Measurements from ENCODE around the gene GNPDA2.
"Not testable (repeated sequence)": the region's sequence is repeated elsewhere in the genome, so short reads cannot be mapped to it uniquely, and the experiment has no call there.

GNPDA2 gene

GRCh38 chr4:44726038-44726871, at the start of gene GNPDA2:
GNPDA2 (minus strand) TSS chr4:44726556; CDS start chr4:44722207, 4,349 bp downstream.
- DNase-seq: peak; percentile 32

DNA sequence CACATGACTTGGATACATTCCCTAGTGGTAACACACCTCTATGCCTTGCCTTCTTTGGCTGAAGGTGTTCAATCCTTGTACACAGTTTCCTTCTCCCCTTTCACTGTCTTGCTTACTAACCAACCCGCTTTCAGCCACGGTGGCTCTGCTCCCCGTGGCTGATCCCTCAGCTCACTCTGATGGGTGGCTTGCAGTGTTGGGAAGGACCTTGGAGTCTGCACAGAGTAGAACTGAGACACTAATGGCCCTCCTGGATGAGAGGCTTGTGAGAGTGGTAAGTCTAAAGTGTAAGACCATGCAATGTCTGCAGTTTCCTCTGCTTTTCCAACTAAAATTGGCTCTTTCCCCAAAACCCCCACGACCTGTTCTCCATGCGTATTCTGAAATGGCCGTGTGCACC, 46.0 kb upstream of the GNPDA2 start:
- no peak for DNase-seq

DNA sequence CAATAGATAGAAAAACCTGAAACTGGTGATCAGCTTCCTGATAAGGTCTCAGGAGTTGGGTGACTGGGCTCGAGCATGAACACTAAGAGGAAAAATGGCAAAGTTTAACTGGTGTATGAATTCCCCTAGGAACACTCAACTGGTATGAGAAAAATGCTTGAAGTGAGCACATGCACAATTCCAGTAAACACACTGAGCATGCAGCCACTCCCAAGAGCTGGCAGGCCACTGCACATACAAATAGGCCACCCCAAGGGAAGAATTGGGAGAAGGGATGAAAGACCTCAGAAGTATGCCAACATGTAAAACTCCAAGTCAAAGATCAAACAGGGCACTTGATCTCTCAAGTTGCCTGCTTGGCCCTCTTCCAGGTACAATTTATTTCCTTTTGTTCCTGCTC, 45.4 kb upstream of the GNPDA2 start:
- no peak for DNase-seq

- no peak for DNase-seq
Measured at GRCh38 chr4:44766453-44766852, 40.1 kb upstream of the GNPDA2 start.

DNA sequence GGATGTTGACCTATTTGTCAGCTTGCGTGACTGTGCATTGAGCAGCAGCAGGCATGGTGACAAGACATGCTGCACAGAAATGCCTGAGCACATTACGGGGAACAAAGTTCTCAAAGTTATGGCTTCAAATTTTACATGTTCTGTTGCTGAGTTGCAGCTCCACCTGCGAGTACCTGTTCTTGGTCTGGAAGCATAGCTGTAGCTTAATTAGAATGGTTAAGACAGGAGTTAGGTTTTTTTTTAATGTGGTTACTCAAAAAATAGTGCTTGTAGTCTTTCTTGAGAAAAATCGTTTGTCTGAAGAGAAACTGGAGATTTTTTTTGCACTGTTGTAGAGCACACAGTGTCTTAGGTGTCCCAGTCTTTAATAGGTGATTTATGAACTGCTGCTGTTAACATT, 38.8 kb upstream of the GNPDA2 start:
- DNase-seq: no peak

DNA sequence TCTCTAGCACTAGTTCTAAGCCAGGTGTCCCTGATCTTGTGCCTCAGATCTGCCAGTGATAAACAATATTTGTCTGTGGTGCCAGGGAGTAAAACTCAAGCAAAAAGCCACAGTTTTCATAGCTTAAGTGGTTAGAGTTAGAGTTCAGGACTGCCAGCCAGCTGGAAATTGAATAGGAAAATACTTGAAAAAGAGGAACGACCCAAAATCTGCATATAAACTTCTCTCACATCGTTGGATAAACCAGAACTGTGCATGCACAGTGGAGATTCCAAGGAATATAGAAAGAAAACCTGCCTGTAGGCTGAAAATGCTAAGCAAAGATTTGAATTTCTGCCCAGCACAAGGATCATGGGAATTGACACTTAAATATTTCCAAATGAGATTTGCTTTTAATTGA, 35.0 kb upstream of the GNPDA2 start:
- DNase-seq: no peak

GRCh38 chr4:44760142-44760898, 34.0 kb upstream of the GNPDA2 start:
- DNase-seq: no peak

DNA sequence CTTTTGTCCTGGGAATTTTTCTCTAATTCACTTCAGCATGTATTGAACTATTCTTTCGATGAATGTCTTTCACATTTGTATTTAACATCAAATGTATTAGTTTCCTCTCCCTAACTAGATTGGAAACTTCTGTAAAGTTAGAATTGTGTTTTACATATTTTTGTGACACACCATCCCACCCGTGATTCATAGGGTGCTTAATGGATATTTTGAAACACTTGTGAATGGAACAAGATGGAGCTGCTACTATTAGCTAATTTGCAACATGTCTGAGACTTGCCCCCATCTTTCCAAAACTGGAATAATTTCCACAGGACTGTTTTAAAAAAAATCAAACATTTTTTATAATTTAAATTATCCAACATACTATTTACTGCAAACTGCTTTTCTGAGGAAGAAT, 30.2 kb upstream of the GNPDA2 start:
- DNase-seq: no peak

GRCh38 chr4:44740201-44740600, 13.8 kb upstream of the GNPDA2 start:
- no peak for DNase-seq

GRCh38 chr4:44738615-44739014, 12.3 kb upstream of the GNPDA2 start:
- no peak for DNase-seq

DNA sequence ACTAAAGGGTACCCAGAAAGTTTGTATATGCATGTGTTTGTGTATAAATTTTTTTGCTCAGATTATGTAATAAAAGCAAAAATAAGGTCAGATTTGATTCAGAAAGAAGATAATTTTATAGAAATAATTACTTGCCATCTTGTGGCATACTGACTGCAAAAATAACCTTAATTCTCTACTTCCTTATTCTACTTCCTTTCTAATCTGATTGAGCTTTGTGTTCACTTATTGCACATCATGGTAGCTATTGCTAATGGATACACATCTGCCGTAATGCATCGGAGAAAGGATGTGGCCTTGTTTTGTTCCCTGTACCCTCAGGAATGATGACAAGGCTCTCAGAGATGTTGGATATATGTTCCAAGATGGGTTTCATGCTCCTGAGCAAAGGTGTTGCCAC, 10.5 kb upstream of the GNPDA2 start:
- DNase-seq: no peak

DNA sequence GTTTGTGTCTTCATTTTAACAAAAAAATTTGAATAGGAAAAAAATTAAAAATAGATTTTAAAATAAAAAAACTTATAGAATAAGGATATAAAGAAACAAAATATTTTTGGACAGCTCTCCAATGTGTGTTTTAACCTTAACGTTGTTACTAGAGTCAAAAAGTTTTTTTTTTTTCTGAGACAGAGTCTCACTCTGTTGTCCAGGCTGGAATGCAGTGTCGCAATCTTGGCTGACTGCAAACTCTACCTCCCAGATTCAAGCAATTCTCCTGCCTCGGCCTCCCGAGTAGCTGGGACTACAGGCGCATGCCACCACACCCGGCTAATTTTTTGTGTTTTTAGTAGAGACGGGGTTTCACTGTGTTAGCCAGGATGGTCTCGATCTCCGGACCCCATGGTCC, 2.3 kb upstream of the GNPDA2 start:
- not testable (repeated sequence) for DNase-seq

DNA sequence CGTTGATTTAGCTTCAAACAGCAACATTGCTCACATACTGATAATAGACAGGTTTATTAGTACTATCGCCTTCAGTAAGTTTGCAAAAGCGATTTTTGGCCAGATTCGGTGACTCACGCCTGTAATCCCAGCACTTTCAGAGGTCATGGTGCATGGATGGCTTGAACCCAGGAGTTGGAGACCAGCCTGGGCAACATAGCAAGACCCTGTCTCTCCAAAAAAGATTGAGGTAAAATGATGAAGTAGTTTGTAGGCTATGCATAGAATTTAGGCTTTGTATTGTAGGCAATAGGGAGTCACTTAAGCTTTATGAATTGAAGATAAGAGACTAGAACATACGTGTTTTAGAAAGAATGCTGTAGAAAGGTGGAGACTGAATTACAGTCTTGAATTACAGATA, 1.1 kb upstream of the GNPDA2 start:
- no peak for DNase-seq

GRCh38 chr4:44725726-44726037, 674 bp downstream of the GNPDA2 start:
- no peak for DNase-seq

DNA sequence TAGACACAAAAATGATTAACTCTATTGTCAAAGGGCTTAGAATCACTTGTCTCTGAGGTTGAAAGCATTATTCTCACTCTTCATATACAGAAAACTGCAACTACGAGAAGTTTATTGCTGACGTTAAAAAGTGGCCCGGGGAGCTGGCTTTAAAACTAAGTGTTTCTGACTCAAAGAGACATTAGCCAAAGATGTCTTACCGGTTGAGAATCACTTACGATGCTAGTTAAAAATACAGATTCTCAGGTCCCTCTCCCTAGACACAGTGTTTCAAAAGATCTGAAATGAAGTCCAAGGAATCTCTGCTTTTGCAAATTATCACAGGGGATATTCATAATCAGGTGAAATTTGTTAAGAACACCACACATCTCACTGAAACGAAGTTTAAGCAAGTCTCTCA, 1.2 kb downstream of the GNPDA2 start:
- no peak for DNase-seq

- DNase-seq: no peak
Measured at GRCh38 chr4:44722001-44722400, 4.4 kb downstream of the GNPDA2 start.

DNA sequence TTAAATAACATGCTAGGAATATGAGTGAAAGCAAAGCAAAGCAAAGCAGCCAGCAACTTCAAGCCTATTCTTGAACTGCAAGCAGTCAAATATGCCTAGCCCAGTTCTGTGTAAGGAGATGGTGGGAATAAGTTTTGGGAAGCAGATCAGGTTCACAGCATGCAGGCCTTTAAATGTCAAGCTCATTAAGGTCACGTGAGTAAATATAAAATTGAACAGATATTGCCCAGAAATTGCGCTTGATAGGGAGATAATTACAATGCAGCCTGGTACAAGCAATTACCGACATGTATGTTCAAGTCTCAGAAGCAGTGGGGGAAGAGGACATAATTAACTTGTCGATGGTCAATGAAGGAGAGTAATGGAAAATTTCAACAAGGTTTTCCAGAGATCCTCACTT, 6.0 kb downstream of the GNPDA2 start:
- DNase-seq: no peak

GRCh38 chr4:44716597-44716996, 9.8 kb downstream of the GNPDA2 start:
- no peak for DNase-seq

DNA sequence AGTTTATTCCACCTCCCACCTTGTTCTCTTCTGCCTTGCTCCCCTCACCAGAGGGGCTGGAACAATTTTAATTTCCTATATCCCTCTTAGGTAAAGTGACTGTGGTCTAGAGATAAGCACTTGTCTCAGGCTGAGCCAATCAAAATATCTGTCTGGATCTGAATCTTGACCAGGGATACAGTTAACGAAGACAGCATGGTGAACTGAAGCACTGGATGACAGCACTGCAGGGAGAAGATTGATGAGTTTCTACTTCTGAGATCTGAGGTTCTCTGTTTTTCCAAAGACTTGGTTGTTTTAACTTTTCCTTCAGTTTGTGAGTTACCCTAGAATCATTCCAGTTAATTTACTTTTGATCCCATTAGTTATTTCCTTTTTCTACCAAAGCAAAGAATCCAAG, 13.2 kb downstream of the GNPDA2 start:
- DNase-seq: no peak

DNA sequence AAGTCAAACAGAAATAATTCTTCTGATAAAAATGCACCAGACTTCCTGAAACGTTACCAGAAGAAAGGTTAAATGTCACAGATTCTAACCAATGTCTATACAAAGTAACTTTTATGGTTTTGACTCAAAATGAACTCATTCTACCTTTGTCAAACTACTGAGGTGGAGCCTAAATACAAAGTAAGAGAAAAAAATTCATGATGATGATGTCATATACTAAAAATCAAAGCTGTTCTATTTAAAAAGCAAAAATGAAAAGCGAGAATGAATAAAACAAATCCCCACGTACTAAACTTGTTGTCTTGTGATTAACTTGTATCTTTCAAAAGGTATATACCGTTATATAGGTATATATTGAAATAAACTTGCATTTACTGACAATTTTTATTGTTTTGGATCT, 21.7 kb downstream of the GNPDA2 start:
- DNase-seq: no peak

DNA sequence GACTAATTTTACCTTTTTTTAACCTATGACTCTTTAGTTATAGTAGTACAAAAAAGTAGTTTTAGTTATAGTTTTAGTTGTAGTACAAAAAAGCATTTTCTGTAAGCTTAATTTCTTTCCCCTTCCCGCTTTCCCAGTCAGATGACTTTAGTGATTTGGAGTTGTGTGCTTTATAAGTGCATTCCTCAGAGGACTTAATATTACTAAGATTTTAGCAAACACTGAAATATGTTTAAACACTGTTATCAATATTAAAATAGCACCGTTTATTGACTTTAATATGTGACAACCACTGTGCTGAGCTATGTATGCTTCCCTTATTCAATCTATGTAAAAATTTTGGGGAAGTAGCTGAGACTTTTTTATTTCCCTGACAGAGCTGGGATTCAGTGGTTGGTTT, 25.3 kb downstream of the GNPDA2 start:
- no peak for DNase-seq

DNA sequence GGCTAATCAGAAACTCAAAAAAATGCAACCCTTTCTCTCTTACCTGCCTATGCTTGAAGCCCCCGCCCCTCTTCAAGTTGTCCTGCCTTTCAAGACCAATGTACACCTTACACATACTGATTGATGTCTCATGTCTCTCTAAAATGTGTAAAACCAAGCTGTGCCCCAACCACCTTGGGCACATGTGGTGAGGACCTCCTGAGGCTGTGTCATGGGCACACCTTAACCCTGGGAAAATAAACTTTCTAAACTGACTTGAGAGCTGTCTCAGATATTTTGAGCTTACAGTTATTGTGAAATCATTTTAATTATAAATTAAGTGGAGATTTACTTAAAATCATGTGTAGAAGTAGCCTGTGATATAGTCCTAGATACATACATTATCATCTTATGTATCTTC, 25.9 kb downstream of the GNPDA2 start:
- DNase-seq: no peak

- DNase-seq: no peak
Measured at GRCh38 chr4:44684648-44685047, 41.7 kb downstream of the GNPDA2 start.

GRCh38 chr4:44679060-44679459, 47.3 kb downstream of the GNPDA2 start:
- no peak for DNase-seq

Measured in DMS 273 treated with DMSO at 0.1 percent for 48 hours (cell line).